ENCODE results near the gene KIF1B.

GRCh38 chr1:10353282-10353681 lies 142.9 kb downstream of the KIF1B start:
- no peak for TF ChIP-seq CTCF (IDR thresholded peaks at IDR 0.05)
- TF ChIP-seq EP300 (IDR thresholded peaks at IDR 0.05): no peak
